ENCODE results near the gene SLCO4A1.

SLCO4A1 gene

GRCh38 chr20:62631336-62632308, 10.7 kb upstream of the SLCO4A1 start:
- Histone ChIP-seq H3K27ac (ENCODE audit: insufficient read depth, low read length, poor library complexity, severe bottlenecking) (no peak overlapping the region), H3K27me3 (replicated peaks; ENCODE audit: control insufficient read depth, insufficient read depth, low read length, poor library complexity, severe bottlenecking) (no peaks in the 10 kb centered on the region), H3K4me1 (ENCODE audit: control insufficient read depth, insufficient read depth, low read length, poor library complexity, severe bottlenecking) (no peaks in the 10 kb centered on the region), H3K9me3 (ENCODE audit: control insufficient read depth, low read length) (no peaks in the 10 kb centered on the region), H3K4me3 (ENCODE audit: insufficient read depth, low read depth, low read length, poor library complexity, severe bottlenecking) (no peak overlapping the region), H3K36me3 (ENCODE audit: control insufficient read depth, insufficient read depth, low read length) (no peaks in the 10 kb centered on the region)
- DNase-seq = no peak

- Histone ChIP-seq H3K27ac (ENCODE audit: insufficient read depth, low read length, poor library complexity, severe bottlenecking) (no peak overlapping the region), H3K27me3 (replicated peaks; ENCODE audit: control insufficient read depth, insufficient read depth, low read length, poor library complexity, severe bottlenecking) (no peaks in the 10 kb centered on the region), H3K9me3 (ENCODE audit: control insufficient read depth, low read length) (no peaks in the 10 kb centered on the region), H3K4me3 (ENCODE audit: insufficient read depth, low read depth, low read length, poor library complexity, severe bottlenecking) (no peak overlapping the region), H3K36me3 (ENCODE audit: control insufficient read depth, insufficient read depth, low read length) (no peaks in the 10 kb centered on the region), H3K4me1 (ENCODE audit: control insufficient read depth, insufficient read depth, low read length, poor library complexity, severe bottlenecking) (no peaks in the 10 kb centered on the region)
- DNase-seq = no peak
These were observed 9.7 kb upstream of the SLCO4A1 start for GRCh38 chr20:62632575-62633090.

GRCh38 chr20:62633598-62634329, 8.5 kb upstream of the SLCO4A1 start:
- DNase-seq = no peak
- no peaks in the 10 kb centered on the region for H3K27me3 ChIP-seq (replicated peaks; ENCODE audit: control insufficient read depth, insufficient read depth, low read length, poor library complexity, severe bottlenecking)
- H3K4me3 ChIP-seq (ENCODE audit: insufficient read depth, low read depth, low read length, poor library complexity, severe bottlenecking) = no peak overlapping the region

GRCh38 chr20:62634330-62634967, 7.9 kb upstream of the SLCO4A1 start:
- Histone ChIP-seq H3K27ac (ENCODE audit: insufficient read depth, low read length, poor library complexity, severe bottlenecking) (no peak overlapping the region), H3K36me3 (ENCODE audit: control insufficient read depth, insufficient read depth, low read length) (no peaks in the 10 kb centered on the region), H3K4me1 (ENCODE audit: control insufficient read depth, insufficient read depth, low read length, poor library complexity, severe bottlenecking) (no peaks in the 10 kb centered on the region), H3K27me3 (replicated peaks; ENCODE audit: control insufficient read depth, insufficient read depth, low read length, poor library complexity, severe bottlenecking) (no peaks in the 10 kb centered on the region), H3K9me3 (ENCODE audit: control insufficient read depth, low read length) (no peaks in the 10 kb centered on the region), H3K4me3 (ENCODE audit: insufficient read depth, low read depth, low read length, poor library complexity, severe bottlenecking) (no peak overlapping the region)
- DNase-seq = no peak

More at GRCh38 chr20:62633598-62634329, 8.5 kb upstream of the SLCO4A1 start:
- Histone ChIP-seq H3K9me3 (ENCODE audit: control insufficient read depth, low read length) (no peaks in the 10 kb centered on the region), H3K4me1 (ENCODE audit: control insufficient read depth, insufficient read depth, low read length, poor library complexity, severe bottlenecking) (no peaks in the 10 kb centered on the region), H3K36me3 (ENCODE audit: control insufficient read depth, insufficient read depth, low read length) (no peaks in the 10 kb centered on the region), H3K27ac (ENCODE audit: insufficient read depth, low read length, poor library complexity, severe bottlenecking) (no peak overlapping the region)

GRCh38 chr20:62635232-62635631, 7.1 kb upstream of the SLCO4A1 start:
- H3K4me3 ChIP-seq (ENCODE audit: insufficient read depth, low read depth, low read length, poor library complexity, severe bottlenecking) = no peak overlapping the region

GRCh38 chr20:62635852-62636251, 6.5 kb upstream of the SLCO4A1 start:
- Histone ChIP-seq H3K27ac (ENCODE audit: insufficient read depth, low read length, poor library complexity, severe bottlenecking) (no peak overlapping the region), H3K27me3 (replicated peaks; ENCODE audit: control insufficient read depth, insufficient read depth, low read length, poor library complexity, severe bottlenecking) (no peaks in the 10 kb centered on the region)

More at GRCh38 chr20:62635232-62635631, 7.1 kb upstream of the SLCO4A1 start:
- H3K27me3 ChIP-seq (replicated peaks; ENCODE audit: control insufficient read depth, insufficient read depth, low read length, poor library complexity, severe bottlenecking) = no peaks in the 10 kb centered on the region
- no peaks in the 10 kb centered on the region for H3K9me3 ChIP-seq (ENCODE audit: control insufficient read depth, low read length)
- no peaks in the 10 kb centered on the region for H3K36me3 ChIP-seq (ENCODE audit: control insufficient read depth, insufficient read depth, low read length)
- no peaks in the 10 kb centered on the region for H3K4me1 ChIP-seq (ENCODE audit: control insufficient read depth, insufficient read depth, low read length, poor library complexity, severe bottlenecking)
- H3K27ac ChIP-seq (ENCODE audit: insufficient read depth, low read length, poor library complexity, severe bottlenecking) = no peak overlapping the region
- DNase-seq = no peak

GRCh38 chr20:62636446-62636845, 5.9 kb upstream of the SLCO4A1 start:
- Histone ChIP-seq H3K9me3 (ENCODE audit: control insufficient read depth, low read length) (no peaks in the 10 kb centered on the region), H3K4me1 (ENCODE audit: control insufficient read depth, insufficient read depth, low read length, poor library complexity, severe bottlenecking) (no peaks in the 10 kb centered on the region), H3K27ac (ENCODE audit: insufficient read depth, low read length, poor library complexity, severe bottlenecking) (no peak overlapping the region), H3K36me3 (ENCODE audit: control insufficient read depth, insufficient read depth, low read length) (no peaks in the 10 kb centered on the region), H3K27me3 (replicated peaks; ENCODE audit: control insufficient read depth, insufficient read depth, low read length, poor library complexity, severe bottlenecking) (no peaks in the 10 kb centered on the region), H3K4me3 (ENCODE audit: insufficient read depth, low read depth, low read length, poor library complexity, severe bottlenecking) (no peak overlapping the region)
- DNase-seq = no peak

More at GRCh38 chr20:62635852-62636251, 6.5 kb upstream of the SLCO4A1 start:
- Histone ChIP-seq H3K4me1 (ENCODE audit: control insufficient read depth, insufficient read depth, low read length, poor library complexity, severe bottlenecking) (no peaks in the 10 kb centered on the region), H3K9me3 (ENCODE audit: control insufficient read depth, low read length) (no peaks in the 10 kb centered on the region), H3K4me3 (ENCODE audit: insufficient read depth, low read depth, low read length, poor library complexity, severe bottlenecking) (no peak overlapping the region), H3K36me3 (ENCODE audit: control insufficient read depth, insufficient read depth, low read length) (no peaks in the 10 kb centered on the region)
- no peak for DNase-seq

GRCh38 chr20:62637110-62637509, 5.2 kb upstream of the SLCO4A1 start:
- H3K4me1 ChIP-seq (ENCODE audit: control insufficient read depth, insufficient read depth, low read length, poor library complexity, severe bottlenecking) = peaks cover 6% of the 10 kb centered on the region
- no peak overlapping the region for H3K27ac ChIP-seq (ENCODE audit: insufficient read depth, low read length, poor library complexity, severe bottlenecking)
- H3K27me3 ChIP-seq (replicated peaks; ENCODE audit: control insufficient read depth, insufficient read depth, low read length, poor library complexity, severe bottlenecking) = no peaks in the 10 kb centered on the region
- no peaks in the 10 kb centered on the region for H3K9me3 ChIP-seq (ENCODE audit: control insufficient read depth, low read length)
- DNase-seq = no peak
- no peaks in the 10 kb centered on the region for H3K36me3 ChIP-seq (ENCODE audit: control insufficient read depth, insufficient read depth, low read length)
- H3K4me3 ChIP-seq (ENCODE audit: insufficient read depth, low read depth, low read length, poor library complexity, severe bottlenecking) = no peak overlapping the region

GRCh38 chr20:62637521-62638054, 4.7 kb upstream of the SLCO4A1 start:
- Histone ChIP-seq H3K27me3 (replicated peaks; ENCODE audit: control insufficient read depth, insufficient read depth, low read length, poor library complexity, severe bottlenecking) (no peaks in the 10 kb centered on the region), H3K36me3 (ENCODE audit: control insufficient read depth, insufficient read depth, low read length) (no peaks in the 10 kb centered on the region), H3K9me3 (ENCODE audit: control insufficient read depth, low read length) (no peaks in the 10 kb centered on the region), H3K4me1 (ENCODE audit: control insufficient read depth, insufficient read depth, low read length, poor library complexity, severe bottlenecking) (peaks cover 8% of the 10 kb centered on the region), H3K4me3 (ENCODE audit: insufficient read depth, low read depth, low read length, poor library complexity, severe bottlenecking) (no peak overlapping the region), H3K27ac (ENCODE audit: insufficient read depth, low read length, poor library complexity, severe bottlenecking) (no peak overlapping the region)
- no peak for DNase-seq

Data from effector memory CD4-positive, alpha-beta T cell (primary cell).